ENCODE measurements around the gene EVI2A. TPM values are rescaled to one million over a fixed set of nuclear protein-coding genes. Genes with fewer than 3 reads are reported as not detected.
"Not testable (repeated sequence)": the region's sequence is repeated elsewhere in the genome, so short reads cannot be mapped to it uniquely, and the experiment has no call there.

Gene EVI2A
- total and polyA plus RNA-seq, 4 donors, result 20.4 to 58.7 (median 34.5) TPM

DNA sequence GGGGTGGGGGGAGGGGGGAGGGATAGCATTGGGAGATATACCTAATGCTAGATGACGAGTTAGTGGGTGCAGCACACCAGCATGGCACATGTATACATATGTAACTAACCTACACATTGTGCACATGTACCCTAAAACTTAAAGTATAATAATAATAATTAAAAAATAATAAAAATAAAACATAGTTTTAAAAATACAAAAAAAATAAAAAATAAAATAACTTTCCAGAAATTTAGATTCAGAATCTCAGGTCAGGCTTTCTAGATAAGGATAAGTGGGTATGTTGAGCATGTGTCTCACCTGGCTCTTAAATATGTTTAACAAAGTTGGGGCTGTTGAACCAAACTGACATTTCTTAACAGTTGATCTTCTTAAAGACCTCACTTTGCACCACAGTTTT lies 33.5 kb downstream of the EVI2A start:
- H3K4me1 ChIP-seq (ENCODE audit: control insufficient read depth, insufficient read depth, low read length); H3K27me3 ChIP-seq (ENCODE audit: control insufficient read depth, insufficient read depth, low read length); H3K27ac ChIP-seq (ENCODE audit: low read depth, low read length); H3K4me3 ChIP-seq (ENCODE audit: low read depth, low read length); DNase-seq (ENCODE audit: low read depth in 4 of 6, low spot score in 6 of 6); H3K9me3 ChIP-seq (ENCODE audit: control insufficient read depth, insufficient read depth, low read length); H3K36me3 ChIP-seq (ENCODE audit: control insufficient read depth, insufficient read depth, low read length): not testable (repeated sequence)
- no CpG with 5 or more reads among the region's 1 CpG for WGBS (ENCODE audit: insufficient coverage)

DNA sequence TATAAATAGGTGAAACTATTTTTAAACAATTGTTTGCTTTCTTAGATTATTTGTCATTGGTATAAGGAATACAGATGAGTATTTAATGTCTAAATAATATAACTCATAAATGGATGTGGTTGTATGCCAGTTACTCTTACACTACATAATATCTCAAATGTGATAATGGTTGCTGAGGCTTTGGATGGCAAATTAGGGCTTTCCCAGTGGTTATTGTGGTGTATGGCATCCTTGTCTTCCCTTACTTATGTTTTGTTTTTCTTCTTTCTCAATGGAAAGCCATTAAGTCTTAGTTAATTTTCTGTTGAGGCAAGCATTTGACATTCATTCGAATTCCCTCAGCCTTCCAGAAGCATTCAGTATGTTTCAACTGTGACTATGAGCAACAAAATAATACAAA lies 34.8 kb downstream of the EVI2A start:
- H3K4me3 ChIP-seq (ENCODE audit: low read depth, low read length), result no peak overlapping the region
- no peaks in the 10 kb centered on the region for H3K4me1 ChIP-seq (ENCODE audit: control insufficient read depth, insufficient read depth, low read length)
- peaks cover 12% of the 10 kb centered on the region for H3K36me3 ChIP-seq (ENCODE audit: control insufficient read depth, insufficient read depth, low read length)
- H3K27me3 ChIP-seq (ENCODE audit: control insufficient read depth, insufficient read depth, low read length), result no peaks in the 10 kb centered on the region
- H3K9me3 ChIP-seq (ENCODE audit: control insufficient read depth, insufficient read depth, low read length), result no peaks in the 10 kb centered on the region
- DNase-seq (ENCODE audit: low read depth in 4 of 6, low spot score in 6 of 6), result no peak
- H3K27ac ChIP-seq (ENCODE audit: low read depth, low read length), result no peak overlapping the region
- no CpG with 5 or more reads among the region's 1 CpG for WGBS (ENCODE audit: insufficient coverage)

DNA sequence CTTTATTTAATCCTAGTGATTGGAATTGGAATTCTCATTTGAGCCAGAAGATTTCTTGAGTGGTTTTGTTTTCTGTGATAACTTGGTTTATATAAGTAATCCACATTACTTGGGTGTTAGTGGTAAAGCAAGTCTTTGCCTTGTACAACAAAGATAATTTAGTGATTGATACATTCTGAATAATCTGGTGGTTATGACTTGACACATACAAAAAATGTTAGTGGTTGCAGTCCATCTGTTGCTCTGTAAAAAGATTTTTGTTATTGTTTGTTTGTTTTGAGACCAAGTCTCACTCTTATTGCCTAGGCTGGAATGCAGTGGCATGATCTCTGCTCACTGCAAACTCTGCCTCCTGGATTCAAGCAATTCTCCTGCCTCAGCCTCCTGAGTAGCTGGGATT lies 37.6 kb downstream of the EVI2A start:
- peaks cover 16% of the 10 kb centered on the region for H3K36me3 ChIP-seq (ENCODE audit: control insufficient read depth, insufficient read depth, low read length)
- no peak overlapping the region for H3K27ac ChIP-seq (ENCODE audit: low read depth, low read length)
- no peak overlapping the region for H3K4me3 ChIP-seq (ENCODE audit: low read depth, low read length)
- DNase-seq (ENCODE audit: low read depth in 4 of 6, low spot score in 6 of 6), result no peak
- H3K4me1 ChIP-seq (ENCODE audit: control insufficient read depth, insufficient read depth, low read length), result no peaks in the 10 kb centered on the region
- no peaks in the 10 kb centered on the region for H3K27me3 ChIP-seq (ENCODE audit: control insufficient read depth, insufficient read depth, low read length)
- H3K9me3 ChIP-seq (ENCODE audit: control insufficient read depth, insufficient read depth, low read length), result no peaks in the 10 kb centered on the region

DNA sequence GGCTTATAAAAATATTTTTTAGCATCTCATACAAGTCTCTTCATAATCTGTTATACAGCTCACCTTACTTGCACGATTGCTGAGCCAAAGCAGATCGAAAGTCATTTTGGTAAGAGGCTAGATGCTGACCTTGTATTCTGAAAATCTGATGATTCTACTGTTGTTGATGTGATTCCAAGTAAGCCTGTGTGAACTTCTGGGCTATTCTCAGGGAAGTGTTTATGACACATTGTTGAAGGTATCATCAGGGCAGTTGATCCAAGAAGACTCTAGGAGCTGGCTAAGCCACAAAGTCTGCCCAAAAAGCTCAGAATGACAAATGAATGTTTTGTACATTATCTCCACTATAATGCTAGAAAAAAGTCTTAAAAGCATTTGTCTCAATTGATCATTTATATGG lies 40.4 kb downstream of the EVI2A start:
- no peak for DNase-seq (ENCODE audit: low read depth in 4 of 6, low spot score in 6 of 6)
- WGBS (ENCODE audit: insufficient coverage), result 100% methylated on average over 1 of the region's 2 CpGs
- H3K27ac ChIP-seq (ENCODE audit: low read depth, low read length), result no peak overlapping the region
- peaks cover 11% of the 10 kb centered on the region for H3K36me3 ChIP-seq (ENCODE audit: control insufficient read depth, insufficient read depth, low read length)
- H3K4me3 ChIP-seq (ENCODE audit: low read depth, low read length), result no peak overlapping the region
- H3K4me1 ChIP-seq (ENCODE audit: control insufficient read depth, insufficient read depth, low read length), result no peaks in the 10 kb centered on the region
- H3K9me3 ChIP-seq (ENCODE audit: control insufficient read depth, insufficient read depth, low read length), result no peaks in the 10 kb centered on the region
- no peaks in the 10 kb centered on the region for H3K27me3 ChIP-seq (ENCODE audit: control insufficient read depth, insufficient read depth, low read length)

GRCh38 chr17:31279401-31279800 lies 42.0 kb downstream of the EVI2A start:
- Histone ChIP-seq H3K27me3 (ENCODE audit: control insufficient read depth, insufficient read depth, low read length) (no peaks in the 10 kb centered on the region), H3K9me3 (ENCODE audit: control insufficient read depth, insufficient read depth, low read length) (no peaks in the 10 kb centered on the region), H3K4me3 (ENCODE audit: low read depth, low read length) (no peak overlapping the region), H3K4me1 (ENCODE audit: control insufficient read depth, insufficient read depth, low read length) (no peaks in the 10 kb centered on the region), H3K27ac (ENCODE audit: low read depth, low read length) (no peak overlapping the region), H3K36me3 (ENCODE audit: control insufficient read depth, insufficient read depth, low read length) (peaks cover 11% of the 10 kb centered on the region)
- WGBS (ENCODE audit: insufficient coverage), result no CpG with 5 or more reads among the region's 2 CpGs
- DNase-seq (ENCODE audit: low read depth in 4 of 6, low spot score in 6 of 6), result no peak

DNA sequence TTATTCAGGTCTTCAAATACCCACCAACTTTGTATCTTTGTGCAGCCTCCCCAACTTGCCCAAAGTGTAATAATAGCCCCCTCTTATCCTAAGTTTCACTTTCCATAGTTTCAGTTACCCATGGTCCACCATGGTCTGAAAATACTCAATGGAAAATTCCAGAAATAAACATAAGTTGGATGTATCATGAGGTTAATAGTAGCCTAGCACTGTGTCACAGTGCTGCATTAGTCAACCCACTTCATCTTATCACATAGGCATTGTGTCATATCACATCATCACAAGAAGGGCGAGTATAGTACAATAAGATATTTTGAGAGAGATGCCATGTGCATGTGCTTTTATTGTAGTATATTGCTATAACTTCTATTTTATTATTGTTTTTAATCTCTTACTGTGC lies 46.3 kb downstream of the EVI2A start:
- Histone ChIP-seq H3K4me3 (ENCODE audit: low read depth, low read length) (no peak overlapping the region), H3K27me3 (ENCODE audit: control insufficient read depth, insufficient read depth, low read length) (no peaks in the 10 kb centered on the region), H3K36me3 (ENCODE audit: control insufficient read depth, insufficient read depth, low read length) (peaks cover 7% of the 10 kb centered on the region), H3K27ac (ENCODE audit: low read depth, low read length) (no peak overlapping the region), H3K9me3 (ENCODE audit: control insufficient read depth, insufficient read depth, low read length) (no peaks in the 10 kb centered on the region), H3K4me1 (ENCODE audit: control insufficient read depth, insufficient read depth, low read length) (no peaks in the 10 kb centered on the region)
- DNase-seq (ENCODE audit: low read depth in 4 of 6, low spot score in 6 of 6), result no peak
- WGBS (ENCODE audit: insufficient coverage), result no CpG with 5 or more reads among the region's 1 CpG

DNA sequence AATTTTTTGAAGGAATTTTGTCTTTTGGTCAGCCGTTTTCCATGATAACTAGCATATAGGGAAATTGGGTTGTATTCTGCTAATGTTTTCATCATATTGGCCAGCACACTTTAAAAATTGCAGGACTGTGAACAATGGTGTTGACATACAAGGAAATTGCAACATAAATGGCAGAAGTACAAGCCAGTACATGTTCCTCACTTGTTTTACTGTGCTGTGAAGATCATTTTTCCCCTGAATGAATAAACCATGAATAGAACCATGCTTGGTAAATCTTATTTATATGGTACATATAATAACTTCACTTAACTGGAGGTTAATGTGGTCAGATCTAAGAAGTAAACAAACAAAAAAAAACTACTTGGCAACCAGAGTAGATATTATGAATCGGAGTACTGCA lies 47.2 kb downstream of the EVI2A start:
- DNase-seq (ENCODE audit: low read depth in 4 of 6, low spot score in 6 of 6), result no peak
- Histone ChIP-seq H3K36me3 (ENCODE audit: control insufficient read depth, insufficient read depth, low read length) (peaks cover 8% of the 10 kb centered on the region), H3K4me3 (ENCODE audit: low read depth, low read length) (no peak overlapping the region), H3K27ac (ENCODE audit: low read depth, low read length) (no peak overlapping the region), H3K9me3 (ENCODE audit: control insufficient read depth, insufficient read depth, low read length) (no peaks in the 10 kb centered on the region), H3K4me1 (ENCODE audit: control insufficient read depth, insufficient read depth, low read length) (no peaks in the 10 kb centered on the region), H3K27me3 (ENCODE audit: control insufficient read depth, insufficient read depth, low read length) (no peaks in the 10 kb centered on the region)
- no CpG with 5 or more reads among the region's 2 CpGs for WGBS (ENCODE audit: insufficient coverage)

GRCh38 chr17:31273516-31273915 lies 47.9 kb downstream of the EVI2A start:
- no peak overlapping the region for H3K27ac ChIP-seq (ENCODE audit: low read depth, low read length)
- H3K4me3 ChIP-seq (ENCODE audit: low read depth, low read length), result no peak overlapping the region
- no peaks in the 10 kb centered on the region for H3K9me3 ChIP-seq (ENCODE audit: control insufficient read depth, insufficient read depth, low read length)
- H3K27me3 ChIP-seq (ENCODE audit: control insufficient read depth, insufficient read depth, low read length), result no peaks in the 10 kb centered on the region
- no peaks in the 10 kb centered on the region for H3K4me1 ChIP-seq (ENCODE audit: control insufficient read depth, insufficient read depth, low read length)
- H3K36me3 ChIP-seq (ENCODE audit: control insufficient read depth, insufficient read depth, low read length), result peaks cover 11% of the 10 kb centered on the region
- DNase-seq (ENCODE audit: low read depth in 4 of 6, low spot score in 6 of 6), result no peak
- WGBS (ENCODE audit: insufficient coverage), result no CpG with 5 or more reads among the region's 1 CpG

GRCh38 chr17:31272803-31273202 lies 48.6 kb downstream of the EVI2A start:
- no peak for DNase-seq (ENCODE audit: low read depth in 4 of 6, low spot score in 6 of 6)
- H3K36me3 ChIP-seq (ENCODE audit: control insufficient read depth, insufficient read depth, low read length), result peaks cover 17% of the 10 kb centered on the region
- no peaks in the 10 kb centered on the region for H3K27me3 ChIP-seq (ENCODE audit: control insufficient read depth, insufficient read depth, low read length)
- no peak overlapping the region for H3K4me3 ChIP-seq (ENCODE audit: low read depth, low read length)
- no peaks in the 10 kb centered on the region for H3K9me3 ChIP-seq (ENCODE audit: control insufficient read depth, insufficient read depth, low read length)
- H3K4me1 ChIP-seq (ENCODE audit: control insufficient read depth, insufficient read depth, low read length), result no peaks in the 10 kb centered on the region
- no peak overlapping the region for H3K27ac ChIP-seq (ENCODE audit: low read depth, low read length)

GRCh38 chr17:31272236-31272635 lies 49.2 kb downstream of the EVI2A start:
- no peak overlapping the region for H3K4me3 ChIP-seq (ENCODE audit: low read depth, low read length)
- peaks cover 17% of the 10 kb centered on the region for H3K36me3 ChIP-seq (ENCODE audit: control insufficient read depth, insufficient read depth, low read length)
- 89% methylated on average over 1 of the region's 1 CpG for WGBS (ENCODE audit: insufficient coverage)
- DNase-seq (ENCODE audit: low read depth in 4 of 6, low spot score in 6 of 6), result no peak
- no peak overlapping the region for H3K27ac ChIP-seq (ENCODE audit: low read depth, low read length)
- no peaks in the 10 kb centered on the region for H3K9me3 ChIP-seq (ENCODE audit: control insufficient read depth, insufficient read depth, low read length)
- H3K27me3 ChIP-seq (ENCODE audit: control insufficient read depth, insufficient read depth, low read length), result no peaks in the 10 kb centered on the region
- H3K4me1 ChIP-seq (ENCODE audit: control insufficient read depth, insufficient read depth, low read length), result no peaks in the 10 kb centered on the region
